ENCODE measurements around the gene HSPA12A. TPM values are rescaled to one million over a fixed set of nuclear protein-coding genes. Genes with fewer than 3 reads are reported as not detected.
A peak's percentile ranks its signal among the peaks of the same experiment; 100 is the strongest.

HSPA12A gene
- polyA plus RNA-seq, 1 donor (not counting 4 experiments of a cell fraction or from before 2014, with no cell fraction given): 8.1 TPM

DNA sequence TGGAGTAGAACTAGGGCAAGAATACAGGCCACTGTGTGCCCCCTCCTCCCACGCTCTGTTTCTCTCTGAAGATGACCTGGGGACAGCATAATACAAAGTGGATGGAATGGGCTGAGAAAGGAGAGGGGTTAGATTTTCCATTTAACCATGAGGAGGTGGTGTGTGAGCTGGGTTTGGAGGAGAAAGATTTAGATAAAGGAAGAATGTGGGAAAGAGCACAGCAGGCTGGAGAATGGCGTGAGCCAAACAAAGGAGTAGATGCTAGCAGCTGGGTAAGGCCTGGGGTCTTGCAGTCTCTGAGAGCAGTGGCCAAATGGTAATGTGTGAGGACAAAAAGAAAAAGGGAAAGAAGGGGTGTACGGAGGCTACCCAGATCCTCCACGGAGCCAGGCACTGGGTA is 113.0 kb downstream of the HSPA12A start:
- no peaks in the 10 kb centered on the region for H3K4me1 ChIP-seq (ENCODE audit: control insufficient read depth, extremely low read depth, insufficient read depth, low read length)
- no peak overlapping the region for H3K4me3 ChIP-seq (ENCODE audit: control insufficient read depth in 2 of 3, extremely low read depth in 1 of 3, insufficient read depth in 2 of 3, low read depth in 1 of 3, low read length in 3 of 3)
- TF ChIP-seq EZH2 (IDR thresholded peaks at IDR 0.05; ENCODE audit: low read length): no peak
- TF ChIP-seq, protein P1, sequence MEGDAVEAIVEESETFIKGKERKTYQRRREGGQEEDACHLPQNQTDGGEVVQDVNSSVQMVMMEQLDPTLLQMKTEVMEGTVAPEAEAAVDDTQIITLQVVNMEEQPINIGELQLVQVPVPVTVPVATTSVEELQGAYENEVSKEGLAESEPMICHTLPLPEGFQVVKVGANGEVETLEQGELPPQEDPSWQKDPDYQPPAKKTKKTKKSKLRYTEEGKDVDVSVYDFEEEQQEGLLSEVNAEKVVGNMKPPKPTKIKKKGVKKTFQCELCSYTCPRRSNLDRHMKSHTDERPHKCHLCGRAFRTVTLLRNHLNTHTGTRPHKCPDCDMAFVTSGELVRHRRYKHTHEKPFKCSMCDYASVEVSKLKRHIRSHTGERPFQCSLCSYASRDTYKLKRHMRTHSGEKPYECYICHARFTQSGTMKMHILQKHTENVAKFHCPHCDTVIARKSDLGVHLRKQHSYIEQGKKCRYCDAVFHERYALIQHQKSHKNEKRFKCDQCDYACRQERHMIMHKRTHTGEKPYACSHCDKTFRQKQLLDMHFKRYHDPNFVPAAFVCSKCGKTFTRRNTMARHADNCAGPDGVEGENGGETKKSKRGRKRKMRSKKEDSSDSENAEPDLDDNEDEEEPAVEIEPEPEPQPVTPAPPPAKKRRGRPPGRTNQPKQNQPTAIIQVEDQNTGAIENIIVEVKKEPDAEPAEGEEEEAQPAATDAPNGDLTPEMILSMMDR (optimal IDR thresholded peaks at IDR 0.05 in 1 of 3, IDR thresholded peaks at IDR 0.05 in 1 of 3, conservative IDR thresholded peaks at IDR 0.05 in 1 of 3; ENCODE audit: extremely low read depth in 1 of 3, insufficient read depth in 2 of 3, low read length in 3 of 3): no peak
- H2AFZ ChIP-seq (ENCODE audit: control insufficient read depth, low read length): no peak overlapping the region
- H3K27ac ChIP-seq (ENCODE audit: control insufficient read depth, insufficient read depth, low read length): no peak overlapping the region
- DNase-seq (ENCODE audit: low read depth, low spot score) (no peak), FAIRE-seq (no peak)
- no peak overlapping the region for H3K9ac ChIP-seq (ENCODE audit: control insufficient read depth, extremely low read depth, insufficient read depth, low read length)
- H4K20me1 ChIP-seq (ENCODE audit: control insufficient read depth, extremely low read depth, insufficient read depth, low read length): no peaks in the 10 kb centered on the region
- H3K79me2 ChIP-seq (ENCODE audit: control insufficient read depth, insufficient read depth, low read length): no peaks in the 10 kb centered on the region
- dilution Hi-C loops (cut with MboI; ENCODE audit: extremely low pct_ligation_motif_present, low sequenced_read_pairs): no loop called here
- no peaks in the 10 kb centered on the region for H3K36me3 ChIP-seq (ENCODE audit: control insufficient read depth in 2 of 2, extremely low read depth in 1 of 2, insufficient read depth in 2 of 2, low read length in 2 of 2)
- H3K27me3 ChIP-seq (ENCODE audit: control insufficient read depth, extremely low read depth, insufficient read depth, low read length): peaks cover 13% of the 10 kb centered on the region
- H3K4me2 ChIP-seq (ENCODE audit: control insufficient read depth, extremely low read depth, insufficient read depth, low read depth, low read length): no peak overlapping the region
- no peaks in the 10 kb centered on the region for H3K9me3 ChIP-seq (ENCODE audit: control insufficient read depth, low read depth, low read length)
- H3K9me1 ChIP-seq (ENCODE audit: control insufficient read depth, extremely low read depth, insufficient read depth, low read length): no peaks in the 10 kb centered on the region

DNA sequence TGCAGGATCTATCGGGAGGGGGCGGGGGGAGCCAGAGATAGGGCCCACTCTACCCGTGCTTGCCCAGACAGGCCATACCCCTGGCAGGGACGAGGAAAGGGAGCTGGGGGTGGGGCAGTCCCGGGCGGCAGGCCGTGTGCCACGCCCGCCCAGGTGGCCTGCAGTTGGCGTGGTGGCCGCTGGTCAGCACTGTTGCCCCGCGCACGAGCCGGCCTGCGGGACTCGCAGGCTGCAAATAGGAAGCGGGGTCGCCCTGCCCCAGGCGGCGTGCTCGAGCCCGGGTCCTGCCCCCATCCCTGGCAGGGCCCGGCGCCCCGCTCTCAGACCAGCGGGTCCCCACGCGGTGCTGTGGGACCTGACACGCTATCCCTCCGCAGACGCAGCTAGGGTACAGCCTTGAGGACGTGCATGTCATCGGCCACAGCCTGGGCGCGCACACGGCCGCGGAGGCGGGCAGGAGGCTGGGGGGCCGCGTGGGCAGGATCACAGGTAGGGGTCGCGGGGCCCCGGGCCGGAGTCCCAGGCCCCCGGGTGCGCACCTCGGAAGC is 114.9 kb downstream of the HSPA12A start:
- Histone ChIP-seq H3K27ac (ENCODE audit: control insufficient read depth, insufficient read depth, low read length) (no peak overlapping the region), H4K20me1 (ENCODE audit: control insufficient read depth, extremely low read depth, insufficient read depth, low read length) (no peaks in the 10 kb centered on the region), H3K9me1 (ENCODE audit: control insufficient read depth, extremely low read depth, insufficient read depth, low read length) (no peaks in the 10 kb centered on the region), H3K27me3 (ENCODE audit: control insufficient read depth, extremely low read depth, insufficient read depth, low read length) (peaks cover 13% of the 10 kb centered on the region), H3K4me2 (ENCODE audit: control insufficient read depth, extremely low read depth, insufficient read depth, low read depth, low read length) (no peak overlapping the region), H3K4me1 (ENCODE audit: control insufficient read depth, extremely low read depth, insufficient read depth, low read length) (no peaks in the 10 kb centered on the region), H3K9ac (ENCODE audit: control insufficient read depth, extremely low read depth, insufficient read depth, low read length) (no peak overlapping the region), H3K4me3 (ENCODE audit: control insufficient read depth in 2 of 3, extremely low read depth in 1 of 3, insufficient read depth in 2 of 3, low read depth in 1 of 3, low read length in 3 of 3) (peak overlapping the region in 1 of 3 experiments; percentile 14), H3K9me3 (ENCODE audit: control insufficient read depth, low read depth, low read length) (no peaks in the 10 kb centered on the region), H3K79me2 (ENCODE audit: control insufficient read depth, insufficient read depth, low read length) (no peaks in the 10 kb centered on the region), H2AFZ (ENCODE audit: control insufficient read depth, low read length) (no peak overlapping the region), H3K36me3 (ENCODE audit: control insufficient read depth in 2 of 2, extremely low read depth in 1 of 2, insufficient read depth in 2 of 2, low read length in 2 of 2) (no peaks in the 10 kb centered on the region)
- no peak for DNase-seq (ENCODE audit: low read depth, low spot score)
- FAIRE-seq: no peak
- dilution Hi-C loops (cut with MboI; ENCODE audit: extremely low pct_ligation_motif_present, low sequenced_read_pairs): no loop called here
- TF ChIP-seq, protein P1 (optimal IDR thresholded peaks at IDR 0.05 in 1 of 3, IDR thresholded peaks at IDR 0.05 in 1 of 3, conservative IDR thresholded peaks at IDR 0.05 in 1 of 3; ENCODE audit: extremely low read depth in 1 of 3, insufficient read depth in 2 of 3, low read length in 3 of 3): peak in 2 of 3 experiments; percentile 67 to 71
- no peak for TF ChIP-seq EZH2 (IDR thresholded peaks at IDR 0.05; ENCODE audit: low read length)

All from keratinocyte (primary cell).